HepG2 (cell line): Measurements from ENCODE around the gene CDKN1A. TPM values are rescaled to one million over a fixed set of nuclear protein-coding genes. Genes with fewer than 3 reads are reported as not detected.

Source experiments
- FOXK2 ChIP-seq: fragments of 450-650 bp; IDR thresholded peaks from 2 replicates; pipeline ENCODE4 v1.6.1; 2016
- IKZF5 ChIP-seq: IDR thresholded peaks from 2 replicates; pipeline ENCODE4 v1.6.1; 2018; ENCODE audit warnings: missing genetic modification reagents, mild to moderate bottlenecking, missing compliant biosample characterization
- IRX3 ChIP-seq: sonication (generic); formaldehyde crosslinking; IDR thresholded peaks from 2 replicates; pipeline ENCODE4 v1.8.1; 2023; ENCODE audit warnings: mild to moderate bottlenecking, low read depth, missing genetic modification reagents, borderline replicate concordance
- KAT8 ChIP-seq: IDR thresholded peaks from 2 replicates; pipeline ENCODE4 v1.6.1; 2016; ENCODE audit warnings: missing genetic modification reagents, missing compliant biosample characterization
- KIAA2018 ChIP-seq: sonication (generic); formaldehyde crosslinking; IDR thresholded peaks from 2 replicates; pipeline ENCODE4 v1.5.0; 2020; ENCODE audit warnings: mild to moderate bottlenecking, missing genetic modification reagents, borderline replicate concordance
- RBM22 ChIP-seq: fragments of 200-400 bp; formaldehyde crosslinking; optimal IDR thresholded peaks from 2 replicates; pipeline ENCODE3; 2017; ENCODE audit warnings: mild to moderate bottlenecking, low read length, moderate library complexity
- SMAD9 ChIP-seq: sonication (generic); formaldehyde crosslinking; IDR thresholded peaks from 2 replicates; pipeline ENCODE4 v1.5.1; 2020; ENCODE audit warnings: mild to moderate bottlenecking, missing genetic modification reagents
- ZNF142 ChIP-seq: sonication (generic); formaldehyde crosslinking; IDR thresholded peaks from 2 replicates; pipeline ENCODE4 v1.4.0; 2020; ENCODE audit warnings: missing genetic modification reagents
- ZNF362 ChIP-seq: sonication (generic); formaldehyde crosslinking; IDR thresholded peaks from 2 replicates; pipeline ENCODE4 v1.4.0; 2020; ENCODE audit warnings: missing genetic modification reagents, mild to moderate bottlenecking, borderline replicate concordance
- ZNF75D ChIP-seq: sonication (generic); formaldehyde crosslinking; IDR thresholded peaks from 2 replicates; pipeline ENCODE4 v1.8.1; 2023; ENCODE audit warnings: missing genetic modification reagents, mild to moderate bottlenecking, borderline replicate concordance
- polyA plus RNA-seq, 8 experiments: library from polyadenylated mRNA; depleted of rRNA in 3 of 8; stranded (reverse) in 7 of 8; unstranded in 1 of 8; fragments of >200 nt; fragmentation: Illumina TruSeq in 4 of 8; extraction: Trizol in 4 of 8; gene quantifications; 2 replicates each; pipeline versions ENCODE4 v1.2.1 to v1.2.3, GENCODE V29; 2011 to 2016; ENCODE audit warnings: low read depth in 4 of 8, missing spikeins in 1 of 8, mixed read lengths in 1 of 8; ENCODE audit not compliant: insufficient read depth in 1 of 8
- total RNA-seq, 5 experiments: library from RNA; depleted of rRNA; stranded (reverse); fragments of >200 nt; fragmentation: Illumina TruSeq; extraction: Trizol; gene quantifications; 2 replicates each; pipeline ENCODE4 v1.2.3, GENCODE V29; 2016; ENCODE audit warnings: low read depth in 1 of 5

The CDKN1A gene
- total and polyA plus RNA-seq, 2 of the 13 experiments (the other 11 are each of a cell fraction or from before 2014, with no cell fraction given) = 60.7 to 92.1 TPM

GRCh38 chr6:36642913-36643817, 35.3 kb upstream of the CDKN1A start (continued):
- TF ChIP-seq ZNF362 (CRISPR knock-in tag) = no peak
- no peak for TF ChIP-seq ZNF142 (CRISPR knock-in tag)
- peak; percentile 36 for TF ChIP-seq IKZF5
- no peak for TF ChIP-seq SMAD9 (CRISPR knock-in tag)
- peak; percentile 31; the same call in 1 of the 2 replicates for TF ChIP-seq KAT8 (CRISPR knock-in tag)
- no peak for TF ChIP-seq RBM22
- no peak for TF ChIP-seq FOXK2
- no peak for TF ChIP-seq ZNF75D
- TF ChIP-seq KIAA2018 (CRISPR knock-in tag) = no peak
- no peak for TF ChIP-seq IRX3
